Measurements from ENCODE around the gene ZNRF3. TPM values are rescaled to one million over a fixed set of nuclear protein-coding genes. Genes with fewer than 3 reads are reported as not detected.
"Not testable (repeated sequence)": the region's sequence is repeated elsewhere in the genome, so short reads cannot be mapped to it uniquely, and the experiment has no call there.

Gene ZNRF3
- total and polyA plus RNA-seq, 8 donors: 2.4 to 6.8 (median 3.9) TPM

DNA sequence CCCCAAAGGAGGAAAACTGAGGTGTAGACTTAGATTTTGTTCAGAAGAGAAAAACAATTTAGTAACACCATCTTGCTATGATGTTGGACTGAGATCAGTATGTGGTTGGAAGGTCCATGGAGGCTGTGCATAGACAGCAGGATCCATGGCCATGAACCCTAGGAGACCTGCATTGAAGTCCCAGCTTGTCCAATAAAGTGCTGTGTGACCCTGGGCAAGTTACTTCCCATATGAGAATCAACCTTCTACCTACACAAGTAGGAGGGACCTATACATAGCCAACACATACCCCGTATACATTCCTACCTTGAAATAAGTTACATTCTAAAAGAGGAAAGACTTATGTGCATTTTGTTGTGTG lies 27.3 kb upstream of the ZNRF3 start:
- 93 to 96% methylated on average over 1 of the region's 1 CpG for WGBS, 2 donors
- no peaks in the 10 kb centered on the region for H3K36me3 ChIP-seq
- intact Hi-C loops (cut with DNase I): loop anchor here in 1 of 3 donors (5.0 kb wide), 1 partner anchor 186 kb away; no protein-coding TSS in a partner anchor
- no peaks in the 10 kb centered on the region for H3K4me1 ChIP-seq
- no peak overlapping the region for H3K4me3 ChIP-seq
- ATAC-seq (peak in 2 of 4 donors; percentile 17 to 30), DNase-seq (no peak), FAIRE-seq (no peak)
- no peaks in the 10 kb centered on the region for H3K27me3 ChIP-seq
- H3K27ac ChIP-seq: no peak overlapping the region
- TF ChIP-seq CTCF (IDR thresholded peaks at IDR 0.05): no peak
- H3K9me3 ChIP-seq: no peaks in the 10 kb centered on the region

GRCh38 chr22:28857288-28857687 lies 26.1 kb upstream of the ZNRF3 start:
- FAIRE-seq: no peak
- Histone ChIP-seq H3K27ac (no peak overlapping the region), H3K36me3 (no peaks in the 10 kb centered on the region), H3K4me1 (no peaks in the 10 kb centered on the region), H3K27me3 (no peaks in the 10 kb centered on the region), H3K4me3 (no peak overlapping the region), H3K9me3 (no peaks in the 10 kb centered on the region)
- TF ChIP-seq CTCF (IDR thresholded peaks at IDR 0.05): no peak
- no peak for ATAC-seq
- intact Hi-C loops (cut with DNase I): loop anchor here in 1 of 3 donors (5.0 kb wide), 1 partner anchor 185 kb away; no protein-coding TSS in a partner anchor
- WGBS, 2 donors: 77 to 89% methylated on average over 6 of the region's 6 CpGs
- DNase-seq: no peak

DNA sequence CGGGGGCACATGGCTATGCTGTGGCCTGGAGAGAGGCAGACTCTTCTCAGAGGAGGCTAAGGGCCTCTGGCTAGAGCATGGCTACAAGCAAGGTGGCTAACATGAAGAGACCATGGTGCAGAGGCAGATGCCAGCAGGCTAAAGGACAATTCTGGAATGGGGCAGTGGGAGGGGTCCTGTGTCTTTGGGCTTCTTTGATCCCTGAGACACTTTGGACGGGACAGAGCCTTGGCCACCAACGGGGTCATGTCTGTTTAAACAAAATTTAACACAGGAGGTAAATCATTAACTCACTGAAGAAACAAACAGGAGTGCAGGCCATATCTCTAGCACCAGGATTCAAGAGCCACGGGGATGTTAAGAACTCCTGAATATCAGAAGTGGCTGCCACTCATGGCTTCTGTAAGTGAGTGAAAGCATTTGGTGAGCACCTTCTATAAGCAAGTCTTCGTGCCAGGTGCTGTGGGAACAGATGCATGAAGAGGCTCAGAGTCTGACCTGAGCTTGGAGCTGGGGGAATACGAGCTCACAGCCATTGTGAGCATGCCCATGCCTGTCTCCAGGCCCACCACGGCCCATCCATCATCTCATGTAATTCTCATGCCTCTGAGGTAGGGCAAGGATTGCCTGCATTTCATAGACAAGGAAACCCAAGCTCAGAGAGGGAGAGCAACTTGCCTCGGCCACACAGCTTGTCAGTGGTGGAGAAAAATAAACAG lies 18.3 kb upstream of the ZNRF3 start:
- H3K27me3 ChIP-seq: no peaks in the 10 kb centered on the region
- peak overlapping the region in 1 of 4 donors; percentile 39 for H3K27ac ChIP-seq
- peak in 1 of 6 donors; percentile 17 for DNase-seq
- 41 to 45% methylated on average over 8 of the region's 8 CpGs for WGBS, 2 donors
- no peaks in the 10 kb centered on the region for H3K36me3 ChIP-seq
- peak in 3 of 4 donors; percentile 70 to 94 (median 91) for ATAC-seq
- FAIRE-seq: no peak
- H3K4me1 ChIP-seq: peaks cover 0 to 11% (median 11%) of the 10 kb centered on the region in 3 donors
- H3K4me3 ChIP-seq: no peak overlapping the region
- TF ChIP-seq CTCF (IDR thresholded peaks at IDR 0.05): no peak
- H3K9me3 ChIP-seq: no peaks in the 10 kb centered on the region
- intact Hi-C loops (cut with DNase I): loop anchor here in 1 of 3 donors (5.0 kb wide), 1 partner anchor 172 kb away; no protein-coding TSS in a partner anchor

DNA sequence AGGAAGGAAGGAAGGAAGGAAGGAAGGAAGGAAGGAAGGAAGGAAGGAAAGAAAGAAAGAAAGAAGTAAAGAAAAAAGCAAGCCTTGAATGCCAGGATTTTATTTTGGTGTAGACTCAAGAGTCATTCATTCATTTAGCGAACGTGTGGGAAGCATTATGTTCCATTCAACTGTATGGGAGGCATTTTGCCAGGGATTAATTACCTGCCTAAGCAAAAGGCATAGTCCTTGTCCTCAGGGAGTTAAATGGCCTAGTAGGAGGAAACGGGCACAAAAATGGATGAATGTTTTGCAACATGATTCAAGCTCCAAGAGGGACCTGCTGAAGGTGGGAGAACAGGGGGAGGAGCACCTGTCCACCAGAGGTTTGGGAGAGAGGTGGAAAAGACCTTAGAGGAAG lies 16.2 kb upstream of the ZNRF3 start:
- TF ChIP-seq CTCF (IDR thresholded peaks at IDR 0.05): no peak
- no peaks in the 10 kb centered on the region for H3K9me3 ChIP-seq
- FAIRE-seq (no peak), DNase-seq (no peak), ATAC-seq (no peak)
- H3K27ac ChIP-seq: no peak overlapping the region
- WGBS, 2 donors: 64 to 68% methylated on average over 3 of the region's 3 CpGs
- H3K4me1 ChIP-seq: peaks cover 0 to 11% (median 11%) of the 10 kb centered on the region in 3 donors
- H3K27me3 ChIP-seq: no peaks in the 10 kb centered on the region
- intact Hi-C loops (cut with DNase I): loop anchor here in 1 of 3 donors (5.0 kb wide), 1 partner anchor 170 kb away; no protein-coding TSS in a partner anchor
- H3K4me3 ChIP-seq: no peak overlapping the region
- H3K36me3 ChIP-seq: no peaks in the 10 kb centered on the region

DNA sequence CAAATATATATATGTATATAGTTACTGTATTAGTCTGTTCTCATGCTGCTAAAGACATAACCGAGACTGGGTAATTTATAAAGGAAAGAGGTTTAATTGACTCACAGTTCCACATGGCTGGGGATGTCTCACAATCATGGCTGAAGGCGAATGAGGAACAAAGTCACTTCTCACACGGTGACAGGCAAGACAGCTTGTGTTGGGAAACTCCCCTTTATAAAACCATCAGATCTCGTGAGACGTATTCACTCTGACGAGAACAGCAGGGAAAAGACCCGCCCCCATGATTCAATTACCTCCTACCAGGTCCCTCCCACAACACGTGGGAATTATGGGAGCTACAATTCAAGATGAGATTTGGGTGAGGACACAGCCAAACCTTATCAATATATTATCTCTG lies 15.0 kb upstream of the ZNRF3 start:
- FAIRE-seq, ATAC-seq: not testable (repeated sequence)

More for the DNA sequence above, 15.0 kb upstream of the ZNRF3 start:
- not testable (repeated sequence) for H3K9me3 ChIP-seq, H3K36me3 ChIP-seq, H3K27me3 ChIP-seq, H3K27ac ChIP-seq, H3K4me3 ChIP-seq, DNase-seq
- peaks cover 0 to 11% (median 11%) of the 10 kb centered on the region in 3 donors for H3K4me1 ChIP-seq
- WGBS, 2 donors: 69 to 75% methylated on average over 8 of the region's 8 CpGs
- intact Hi-C loops (cut with DNase I): loop anchor here in 1 of 3 donors (5.0 kb wide), 1 partner anchor 169 kb away; no protein-coding TSS in a partner anchor
